Endothelial cell of umbilical vein (primary cell): ENCODE measurements around the gene PRR23A. TPM values are rescaled to one million over a fixed set of nuclear protein-coding genes. Genes with fewer than 3 reads are reported as not detected.

Experiments
- BruUV-seq: library from RNA; stranded (reverse); fragments of 400-500 nt; replicated peaks from 2 replicates; lab custom pipeline; 2021; lab: Mats Ljungman, UMichigan
- CTCF ChIA-PET: fragments of 300-600, 350-600 bp; sonication (Branson Sonifier 250); formaldehyde crosslinking; loops from one replicate; lab custom pipeline; 2021; ENCODE audit warnings: antibody characterized with exemption, inconsistent platforms; lab: Charles Lee
- POLR2A ChIA-PET: fragments of 300-600, 350-600 bp; sonication (Branson Sonifier 250); formaldehyde crosslinking; loops from one replicate; lab custom pipeline; 2021; ENCODE audit warnings: antibody characterized with exemption, inconsistent platforms; lab: Charles Lee
- DNase-seq: peaks from one replicate; pipeline ENCODE4 v3.0.0-alpha.2; 2011; ENCODE audit warnings: low read depth, low spot score
- FAIRE-seq: peaks from 2 replicates; lab custom pipeline; 2011; peaks lifted over from hg19 to GRCh38; lab: Jason Lieb, UNC
- H2AFZ ChIP-seq: 2 replicates; pipeline ENCODE4 v1.6.0; 2012; ENCODE audit warnings: low read depth, low read length, control low read depth, inconsistent platforms
- H3K27ac ChIP-seq: 2 replicates; pipeline ENCODE4 v1.5.1; 2011; ENCODE audit warnings: low read depth, mild to moderate bottlenecking, control low read depth, low read length, moderate library complexity; ENCODE audit not compliant: insufficient read depth
- H3K27me3 ChIP-seq, 2 experiments: 2 replicates each; pipeline versions ENCODE4 v1.6.0 to v1.6.1; 2011; ENCODE audit warnings: low read length in 2 of 2, mixed read lengths in 1 of 2; ENCODE audit not compliant: control insufficient read depth in 2 of 2, insufficient read depth in 2 of 2
- H3K36me3 ChIP-seq, 2 experiments: 2 replicates in 1 of 2; 3 replicates in 1 of 2; pipeline ENCODE4 v1.5.1; 2011; ENCODE audit warnings: low read length in 2 of 2, mild to moderate bottlenecking in 1 of 2, moderate library complexity in 1 of 2; ENCODE audit not compliant: control insufficient read depth in 2 of 2, insufficient read depth in 2 of 2; ENCODE audit errors: extremely low read depth in 1 of 2
- H3K4me1 ChIP-seq: 3 replicates; pipeline ENCODE4 v1.5.1; 2011; ENCODE audit warnings: mild to moderate bottlenecking, low read length; ENCODE audit not compliant: control insufficient read depth, insufficient read depth; ENCODE audit errors: extremely low read depth
- H3K4me2 ChIP-seq: 2 replicates; pipeline ENCODE4 v1.6.1; 2011; ENCODE audit warnings: low read length, control low read depth, mixed read lengths; ENCODE audit not compliant: insufficient read depth
- H3K4me3 ChIP-seq, 3 experiments: fragments of 200-600 bp in 1 of 3; sonication (generic), shearing (Covaris generic) in 1 of 3; replicated peaks in 1 of 3; 2 replicates each; pipeline ENCODE4 v1.5.1; 2011 to 2016; ENCODE audit warnings: control low read depth in 3 of 3, low read length in 3 of 3, mild to moderate bottlenecking in 2 of 3, inconsistent platforms in 1 of 3, low read depth in 1 of 3, moderate library complexity in 1 of 3; ENCODE audit not compliant: insufficient read depth in 1 of 3
- H3K79me2 ChIP-seq: 2 replicates; pipeline ENCODE4 v1.6.0; 2012; ENCODE audit warnings: low read length, inconsistent platforms; ENCODE audit not compliant: control insufficient read depth, insufficient read depth
- H3K9ac ChIP-seq: replicated peaks from 2 replicates; pipeline ENCODE3; 2011; ENCODE audit warnings: low read length, control low read depth; ENCODE audit not compliant: insufficient read depth; ENCODE audit errors: extremely low read depth
- H3K9me1 ChIP-seq: replicated peaks from 3 replicates; pipeline ENCODE4 v1.6.0; 2011; ENCODE audit warnings: mild to moderate bottlenecking, low read length; ENCODE audit not compliant: control insufficient read depth, insufficient read depth; ENCODE audit errors: extremely low read depth
- H3K9me3 ChIP-seq: replicated peaks from 2 replicates; pipeline ENCODE4 v1.5.1; 2012; ENCODE audit warnings: low read length, inconsistent platforms; ENCODE audit not compliant: control insufficient read depth, insufficient read depth
- H4K20me1 ChIP-seq: replicated peaks from 2 replicates; pipeline ENCODE3; 2011; ENCODE audit warnings: mild to moderate bottlenecking, low read length; ENCODE audit not compliant: control insufficient read depth, insufficient read depth; ENCODE audit errors: extremely low read depth
- EZH2 ChIP-seq: IDR thresholded peaks from 2 replicates; pipeline ENCODE4 v1.6.1; 2012; ENCODE audit warnings: borderline replicate concordance, low read depth, mild to moderate bottlenecking, moderate library complexity, low read length, inconsistent platforms; ENCODE audit not compliant: severe bottlenecking
- FOS ChIP-seq: IDR thresholded peaks from 2 replicates; pipeline ENCODE4 v1.6.1; 2011; ENCODE audit warnings: mild to moderate bottlenecking, low read length, moderate library complexity, borderline replicate concordance; ENCODE audit not compliant: insufficient read depth
- GATA2 ChIP-seq: IDR thresholded peaks from 2 replicates; pipeline ENCODE4 v1.7.0; 2011; ENCODE audit warnings: low read depth, mild to moderate bottlenecking, moderate library complexity, mixed read lengths, low read length; ENCODE audit not compliant: insufficient read length, insufficient read depth
- JUN ChIP-seq: IDR thresholded peaks from 2 replicates; pipeline ENCODE4 v1.6.1; 2011; ENCODE audit warnings: borderline replicate concordance, low read depth; ENCODE audit not compliant: insufficient read length, insufficient read depth
- MYC ChIP-seq: IDR thresholded peaks from one replicate; pipeline ENCODE4 v1.6.1; 2011; ENCODE audit warnings: mild to moderate bottlenecking, low read depth, low read length
- POLR2A ChIP-seq: IDR thresholded peaks from 2 replicates; pipeline ENCODE4 v1.6.1; 2012; ENCODE audit warnings: low read depth, mild to moderate bottlenecking, control low read depth, low read length
- POLR2AphosphoS5 ChIP-seq: IDR thresholded peaks from 2 replicates; pipeline ENCODE4 v1.6.1; 2012; ENCODE audit warnings: low read depth, mild to moderate bottlenecking, control low read depth, low read length, moderate library complexity; ENCODE audit not compliant: insufficient read depth
- dilution Hi-C: fragments of 300-500 bp; cut with MboI; formaldehyde crosslinking; loops from one replicate; pipeline ENCODE4 v1.15.0; 2019; ENCODE audit warnings: low sequenced_read_pairs; ENCODE audit not compliant: extremely low pct_ligation_motif_present
- intact Hi-C: fragments of 100-400 bp; cut with micrococcal nuclease; formaldehyde crosslinking; loops from one replicate; pipeline ENCODE4 v1.10.0; 2022
- polyA plus RNA-seq, 4 experiments: library from polyadenylated mRNA; depleted of rRNA in 3 of 4; stranded (reverse) in 3 of 4; unstranded in 1 of 4; fragments of >200 nt; gene quantifications; 2 replicates each; pipeline versions ENCODE4 v1.2.1 to v1.2.3, GENCODE V29; 2011 to 2012; ENCODE audit warnings: missing spikeins in 1 of 4
- total RNA-seq: library from RNA; stranded (reverse); gene quantifications from 2 replicates; pipeline ENCODE4 v1.2.3, GENCODE V29; 2021
- TF ChIP-seq, protein P1 (sequence below), 2 donors: IDR thresholded peaks; 1 replicate in 1 of 2; 2 replicates in 1 of 2; pipeline ENCODE4 v1.5.1; 2011; ENCODE audit warnings: low read length in 2 of 2, mild to moderate bottlenecking in 2 of 2, moderate library complexity in 2 of 2, control low read depth in 1 of 2, inconsistent platforms in 1 of 2, low read depth in 1 of 2; ENCODE audit not compliant: insufficient read depth in 1 of 2; ENCODE audit errors: extremely low read depth in 1 of 2
- TF ChIP-seq, protein P2 (sequence below): IDR thresholded peaks from 2 replicates; pipeline ENCODE4 v1.6.1; 2011; ENCODE audit not compliant: insufficient read depth, insufficient read length

Gene PRR23A
- total and polyA plus RNA-seq, 2 donors (not counting 3 experiments of a cell fraction or from before 2014, with no cell fraction given), result not detected

DNA sequence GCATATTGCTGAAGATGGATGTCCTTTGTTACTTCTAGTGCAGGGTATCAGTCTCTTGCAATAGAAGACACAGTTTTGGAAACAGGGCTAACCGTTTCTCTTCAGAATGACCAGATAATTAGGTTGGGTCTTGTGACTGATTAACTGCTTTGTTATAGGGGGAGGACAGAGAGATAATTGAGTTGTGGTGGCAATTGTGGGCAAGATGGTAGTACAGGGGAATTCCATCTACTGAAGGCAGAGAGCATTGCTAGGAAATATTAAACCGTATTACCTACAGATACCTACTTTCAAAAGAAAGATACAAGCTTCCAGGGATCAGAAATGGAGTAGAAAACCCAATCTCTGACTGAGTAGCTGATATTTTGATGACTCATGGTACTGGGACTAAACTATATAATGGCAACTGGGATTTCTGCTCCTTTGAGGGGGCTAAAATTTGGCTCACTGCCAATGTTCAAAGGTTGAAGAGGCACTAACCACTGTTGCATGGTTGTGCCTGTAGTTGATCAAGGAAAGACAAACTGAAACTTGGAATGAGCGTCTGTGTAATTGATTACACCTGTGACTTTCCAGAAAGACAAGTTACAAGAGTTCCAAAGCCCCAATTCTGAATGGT is 10.5 kb upstream of the PRR23A start:
- Histone ChIP-seq H3K79me2 (no peaks in the 10 kb centered on the region), H3K9me1 (no peaks in the 10 kb centered on the region), H3K4me1 (no peaks in the 10 kb centered on the region), H3K4me2 (no peak overlapping the region), H4K20me1 (no peaks in the 10 kb centered on the region), H3K9me3 (no peaks in the 10 kb centered on the region), H3K27me3 (no peaks in the 10 kb centered on the region), H2AFZ (no peak overlapping the region), H3K9ac (no peak overlapping the region), H3K36me3 (no peaks in the 10 kb centered on the region), H3K27ac (no peak overlapping the region), H3K4me3 (no peak overlapping the region)
- intact Hi-C loops (no loop called here), dilution Hi-C loops (no loop called here)
- FAIRE-seq, result no peak
- CTCF ChIA-PET, result no interaction called here
- POLR2A ChIA-PET, result no interaction called here
- DNase-seq, result no peak
- TF ChIP-seq MYC (no peak), JUN (no peak)
- no TSS peak for BruUV-seq

GRCh38 chr3:139005356-139005993 is 593 bp downstream of the PRR23A start:
- no peak overlapping the region for H3K4me2 ChIP-seq
- no peak overlapping the region for H2AFZ ChIP-seq
- H3K4me3 ChIP-seq, result no peak overlapping the region
- no peaks in the 10 kb centered on the region for H3K36me3 ChIP-seq
- H3K9me1 ChIP-seq, result no peaks in the 10 kb centered on the region
- dilution Hi-C loops (no loop called here), intact Hi-C loops (no loop called here)
- TF ChIP-seq JUN (no peak), FOS (no peak), POLR2A (no peak), GATA2 (no peak), POLR2AphosphoS5 (no peak), MYC (no peak), EZH2 (no peak)
- TF ChIP-seq, protein P1, sequence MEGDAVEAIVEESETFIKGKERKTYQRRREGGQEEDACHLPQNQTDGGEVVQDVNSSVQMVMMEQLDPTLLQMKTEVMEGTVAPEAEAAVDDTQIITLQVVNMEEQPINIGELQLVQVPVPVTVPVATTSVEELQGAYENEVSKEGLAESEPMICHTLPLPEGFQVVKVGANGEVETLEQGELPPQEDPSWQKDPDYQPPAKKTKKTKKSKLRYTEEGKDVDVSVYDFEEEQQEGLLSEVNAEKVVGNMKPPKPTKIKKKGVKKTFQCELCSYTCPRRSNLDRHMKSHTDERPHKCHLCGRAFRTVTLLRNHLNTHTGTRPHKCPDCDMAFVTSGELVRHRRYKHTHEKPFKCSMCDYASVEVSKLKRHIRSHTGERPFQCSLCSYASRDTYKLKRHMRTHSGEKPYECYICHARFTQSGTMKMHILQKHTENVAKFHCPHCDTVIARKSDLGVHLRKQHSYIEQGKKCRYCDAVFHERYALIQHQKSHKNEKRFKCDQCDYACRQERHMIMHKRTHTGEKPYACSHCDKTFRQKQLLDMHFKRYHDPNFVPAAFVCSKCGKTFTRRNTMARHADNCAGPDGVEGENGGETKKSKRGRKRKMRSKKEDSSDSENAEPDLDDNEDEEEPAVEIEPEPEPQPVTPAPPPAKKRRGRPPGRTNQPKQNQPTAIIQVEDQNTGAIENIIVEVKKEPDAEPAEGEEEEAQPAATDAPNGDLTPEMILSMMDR (IDR thresholded peaks at IDR 0.05; ENCODE audit: extremely low read depth in 1 of 2, insufficient read depth in 1 of 2, low read depth in 1 of 2, low read length in 2 of 2), result no peak
- TF ChIP-seq, protein P2, sequence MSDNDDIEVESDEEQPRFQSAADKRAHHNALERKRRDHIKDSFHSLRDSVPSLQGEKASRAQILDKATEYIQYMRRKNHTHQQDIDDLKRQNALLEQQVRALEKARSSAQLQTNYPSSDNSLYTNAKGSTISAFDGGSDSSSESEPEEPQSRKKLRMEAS, result no peak
- FAIRE-seq (no peak), DNase-seq (no peak)
- H3K4me1 ChIP-seq, result no peaks in the 10 kb centered on the region
- H4K20me1 ChIP-seq, result no peaks in the 10 kb centered on the region
- H3K27ac ChIP-seq, result no peak overlapping the region
- CTCF ChIA-PET, result no interaction called here
- no peaks in the 10 kb centered on the region for H3K9me3 ChIP-seq
- no TSS peak for BruUV-seq
- H3K27me3 ChIP-seq, result no peaks in the 10 kb centered on the region
- POLR2A ChIA-PET, result no interaction called here
- no peaks in the 10 kb centered on the region for H3K79me2 ChIP-seq
- no peak overlapping the region for H3K9ac ChIP-seq
